Stimulated activated CD4-positive, alpha-beta T cell treated with anti-CD3 and anti-CD28 coated beads, TNF-alpha, amount 100 ng/mL, for 24 hours (primary cell): ENCODE data around the gene PTPRF.

ENCODE experiments used
- DNase-seq, 3 experiments: peaks; one replicate each; pipeline ENCODE4 v3.0.0-alpha.2; 2020; ENCODE audit warnings: low read depth in 3 of 3

The PTPRF gene

GRCh38 chr1:43605157-43605556 is 74.5 kb downstream of the PTPRF start:
- DNase-seq, result no peak

- DNase-seq, result no peak
These were observed 75.1 kb downstream of the PTPRF start for GRCh38 chr1:43605766-43606165.

GRCh38 chr1:43606624-43607023 is 75.9 kb downstream of the PTPRF start:
- DNase-seq, result no peak

GRCh38 chr1:43608827-43609226 is 78.1 kb downstream of the PTPRF start:
- no peak for DNase-seq

GRCh38 chr1:43610339-43610738 is 79.7 kb downstream of the PTPRF start:
- DNase-seq, result no peak

GRCh38 chr1:43611950-43612349 is 81.3 kb downstream of the PTPRF start:
- DNase-seq, result no peak

GRCh38 chr1:43612406-43612805 is 81.7 kb downstream of the PTPRF start:
- no peak for DNase-seq

GRCh38 chr1:43613075-43613942 is 82.6 kb downstream of the PTPRF start:
- no peak for DNase-seq

- no peak for DNase-seq
These were observed 83.5 kb downstream of the PTPRF start for GRCh38 chr1:43614211-43614610.

GRCh38 chr1:43614891-43615290 is 84.2 kb downstream of the PTPRF start:
- DNase-seq, result no peak

- DNase-seq, result no peak
These were observed 85.7 kb downstream of the PTPRF start for GRCh38 chr1:43616383-43616782.

GRCh38 chr1:43617011-43617410 is 86.3 kb downstream of the PTPRF start:
- no peak for DNase-seq

GRCh38 chr1:43617668-43618067 is 87.0 kb downstream of the PTPRF start:
- no peak for DNase-seq

- no peak for DNase-seq
These were observed 88.0 kb downstream of the PTPRF start for GRCh38 chr1:43618521-43619313.

GRCh38 chr1:43619314-43619790 is 88.7 kb downstream of the PTPRF start:
- no peak for DNase-seq

- no peak for DNase-seq
These were observed 89.6 kb downstream of the PTPRF start for GRCh38 chr1:43619996-43620920.

- DNase-seq, result no peak
These were observed 90.3 kb downstream of the PTPRF start for GRCh38 chr1:43620956-43621355.

GRCh38 chr1:43621386-43621785 is 90.7 kb downstream of the PTPRF start:
- DNase-seq, result no peak

GRCh38 chr1:43621861-43622260 is 91.2 kb downstream of the PTPRF start:
- DNase-seq, result no peak

- DNase-seq, result no peak
These were observed 91.8 kb downstream of the PTPRF start for GRCh38 chr1:43622471-43622870.

GRCh38 chr1:43622901-43623780 is 92.5 kb downstream of the PTPRF start:
- no peak for DNase-seq
